Stimulated activated CD4-positive, alpha-beta T cell treated with anti-CD3 and anti-CD28 coated beads, Interleukin-2, amount 100 ng/mL, for 24 hours (primary cell): Measurements from ENCODE around the gene PRDX2.
"Not testable (repeated sequence)": the region's sequence is repeated elsewhere in the genome, so short reads cannot be mapped to it uniquely, and the experiment has no call there.

Experiments
- DNase-seq, 2 donors: peaks; one replicate each; pipeline ENCODE4 v3.0.0-alpha.2; 2020

The PRDX2 gene

DNA sequence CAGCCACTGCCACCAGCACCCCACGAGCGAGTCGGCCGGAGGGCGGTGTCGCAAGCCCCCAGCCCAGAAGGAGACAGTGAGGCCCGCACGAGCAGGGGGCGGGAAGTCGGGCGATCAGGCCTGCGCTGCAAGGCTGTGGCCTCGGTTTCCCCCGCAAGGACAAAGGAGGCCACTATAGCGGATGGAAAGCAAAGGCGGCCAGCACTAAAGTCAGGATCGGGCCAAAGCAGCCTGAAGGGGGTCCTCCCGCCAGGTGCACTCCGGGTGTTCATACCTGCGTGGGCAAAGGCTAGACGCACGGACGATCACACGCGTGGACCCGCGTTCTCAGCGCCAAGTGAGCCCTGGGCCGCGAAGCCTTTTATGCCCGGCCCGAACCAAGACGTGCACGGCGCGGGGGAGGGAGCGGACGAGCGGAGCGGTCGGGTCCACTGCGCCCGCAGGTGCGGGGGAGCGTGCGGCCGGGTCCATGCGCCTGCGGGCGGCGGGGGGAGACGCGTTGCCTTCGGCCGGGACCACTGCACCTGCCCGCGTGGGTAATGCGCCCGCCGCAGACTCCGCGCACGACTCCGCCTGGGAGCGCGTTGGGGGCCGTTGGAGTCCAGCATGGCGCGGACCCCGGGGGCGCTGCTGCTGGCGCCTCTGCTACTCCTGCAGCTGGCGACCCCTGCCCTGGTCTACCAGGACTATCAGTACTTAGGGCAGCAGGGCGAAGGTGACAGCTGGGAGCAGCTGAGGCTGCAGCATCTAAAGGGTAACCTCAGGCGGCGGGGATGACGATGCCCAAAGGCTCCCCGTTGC is at the start of gene PRDX2, which contains the start of gene THSD8:
PRDX2 (minus strand) TSS at position 335 of the 801 bp plus-strand sequence. CDS start 539 bp downstream, outside the sequence.
THSD8 (plus strand) TSS at position 604 of the 801 bp plus-strand sequence; CDS start at position 607, 3 bp downstream.
- DNase-seq = peak; percentile 79 to 86

- peak; percentile 91 to 93 for DNase-seq
Observed at GRCh38 chr19:12847159-12848139, 45.8 kb upstream of the PRDX2 start.

DNA sequence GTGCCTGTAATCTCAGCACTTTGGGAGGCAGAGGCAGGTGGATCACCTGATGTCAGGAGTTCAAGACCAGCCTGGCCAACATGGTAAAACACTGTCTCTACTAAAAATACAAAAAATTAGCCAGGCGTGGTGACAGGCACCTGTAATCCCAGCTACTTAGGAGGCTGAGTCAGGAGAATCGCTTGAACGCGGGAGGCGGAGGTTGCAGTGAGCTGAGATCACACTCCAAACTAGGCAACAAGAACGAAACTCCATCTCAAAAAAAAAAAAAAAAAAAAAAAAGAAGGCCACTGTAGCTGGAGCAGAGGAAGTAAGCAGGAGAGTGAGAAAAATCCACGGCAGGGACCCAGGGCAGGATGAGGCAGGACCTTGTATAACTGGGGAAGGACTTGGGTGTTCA is 45.0 kb upstream of the PRDX2 start:
- DNase-seq = not testable (repeated sequence)

DNA sequence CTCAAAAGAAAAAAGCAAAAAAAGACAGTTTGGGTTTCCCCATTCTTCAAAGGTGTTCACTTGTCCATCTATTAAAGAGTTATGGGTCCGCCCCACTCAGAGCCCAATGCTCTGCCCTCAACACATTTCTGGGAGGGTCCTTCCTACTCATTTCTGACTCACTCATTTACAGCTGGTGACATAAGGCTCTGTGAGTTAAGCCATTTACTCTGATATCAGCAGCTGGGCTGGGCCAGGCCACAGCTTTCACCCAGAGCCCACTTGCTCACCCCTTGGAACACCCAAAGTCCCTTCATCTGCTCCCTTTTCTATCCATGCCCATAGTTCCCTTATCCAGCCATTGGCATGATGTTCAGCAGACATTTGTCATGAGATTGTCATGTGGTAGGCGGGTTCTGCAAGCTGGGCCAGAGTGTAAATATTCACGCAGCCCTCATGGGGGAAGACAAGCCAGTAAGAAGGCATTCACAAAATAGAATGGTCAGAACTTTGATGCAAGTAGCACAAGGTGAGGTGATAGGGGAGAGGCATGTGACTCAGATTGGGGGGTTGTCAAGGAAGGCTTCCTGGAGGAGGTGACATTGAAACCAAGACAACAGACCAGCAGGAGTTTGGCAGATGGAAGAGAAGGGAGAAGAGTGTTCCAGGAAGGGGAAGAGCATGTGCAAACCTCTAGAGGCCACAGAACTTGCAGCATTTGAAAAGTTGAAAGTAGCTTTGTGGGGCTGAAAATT is 42.6 kb upstream of the PRDX2 start:
- DNase-seq = no peak

GRCh38 chr19:12843328-12843727 is 41.7 kb upstream of the PRDX2 start:
- no peak for DNase-seq

DNA sequence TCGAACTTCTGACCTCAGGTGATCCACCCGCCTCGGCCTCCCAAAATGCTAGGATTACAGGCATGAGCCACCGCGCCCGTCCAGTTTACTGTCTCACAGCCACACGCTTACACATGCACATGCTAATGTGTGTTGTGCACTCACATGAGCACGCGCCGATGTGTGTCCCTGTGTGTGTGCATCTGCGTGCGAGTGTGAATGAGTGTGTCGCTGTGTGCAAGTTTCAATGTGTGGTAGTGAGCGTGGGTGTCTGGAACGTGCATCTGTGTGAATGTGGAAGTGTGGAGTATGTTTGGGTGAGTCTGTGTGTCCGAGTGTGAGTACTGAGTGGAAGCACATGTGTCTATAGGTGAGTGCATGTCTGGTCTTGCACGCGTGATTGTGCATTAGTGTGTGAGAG is 40.9 kb upstream of the PRDX2 start:
- no peak for DNase-seq

DNA sequence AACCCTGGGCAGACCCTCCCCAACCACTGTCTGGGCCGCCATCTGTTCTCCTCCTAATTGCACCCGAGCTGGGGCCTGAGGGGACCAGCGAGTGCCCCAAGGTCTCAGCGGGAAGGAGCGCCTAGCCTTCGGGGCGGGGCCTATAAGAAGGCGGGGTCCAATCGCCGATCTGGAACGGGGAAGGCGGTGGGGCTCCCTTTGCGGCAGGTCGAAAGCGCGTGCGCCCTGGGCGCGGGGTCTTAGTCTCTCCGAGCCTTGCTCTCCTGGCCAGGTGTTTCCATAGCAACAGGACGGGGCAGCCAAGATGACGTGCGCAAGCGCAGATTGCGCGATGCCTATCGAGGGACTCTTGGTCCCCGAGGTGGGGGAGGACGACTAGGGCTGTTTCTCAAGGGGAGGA is 39.5 kb upstream of the PRDX2 start:
- peak in 1 of 2 donors; percentile 39 for DNase-seq

DNA sequence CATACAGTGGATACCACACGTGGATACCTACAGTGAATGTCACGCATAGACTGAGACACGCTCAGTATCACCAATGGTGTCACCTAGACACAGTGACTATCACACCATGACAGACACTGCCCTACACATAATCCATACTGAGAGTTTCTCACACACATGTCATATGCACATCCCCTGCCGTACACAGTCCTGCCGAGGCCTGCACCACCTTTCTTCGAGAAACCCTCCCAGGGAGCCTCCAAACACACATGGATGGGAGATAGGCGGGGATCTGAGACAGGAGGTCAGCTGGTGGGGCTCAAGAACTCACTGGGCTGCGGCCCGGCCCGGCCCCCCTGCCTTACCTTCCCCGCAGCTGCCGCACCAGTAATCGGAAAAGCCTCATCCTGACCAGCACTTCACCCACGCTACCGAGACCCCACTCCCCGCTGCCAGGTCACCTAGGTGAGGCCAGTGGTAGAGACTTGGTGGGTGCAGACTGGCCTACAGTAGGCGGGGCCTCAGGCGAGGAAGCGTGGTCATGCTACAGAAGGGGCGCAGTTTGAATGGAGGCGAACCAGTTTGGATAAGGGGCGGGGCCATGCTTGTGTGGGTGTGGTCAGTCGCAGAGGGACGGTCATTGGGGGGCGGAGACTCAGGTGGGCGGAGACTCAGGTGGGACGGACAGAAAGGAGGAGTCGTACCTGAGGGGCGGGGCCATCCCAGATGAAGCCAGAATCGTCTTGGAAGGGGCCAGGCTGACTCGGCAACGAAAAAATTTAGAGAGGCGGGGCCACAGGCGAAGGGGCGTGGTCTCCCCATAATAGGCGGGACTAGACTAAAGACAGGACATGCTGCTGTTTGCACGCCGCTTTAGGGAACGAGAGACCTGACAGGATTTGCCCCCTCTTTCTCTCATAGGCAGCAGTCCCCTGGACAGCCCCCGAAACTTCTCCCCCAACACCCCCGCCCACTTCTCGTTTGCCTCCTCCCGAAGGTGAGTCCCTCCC is 38.8 kb upstream of the PRDX2 start:
- DNase-seq = peak; percentile 42 to 72

DNA sequence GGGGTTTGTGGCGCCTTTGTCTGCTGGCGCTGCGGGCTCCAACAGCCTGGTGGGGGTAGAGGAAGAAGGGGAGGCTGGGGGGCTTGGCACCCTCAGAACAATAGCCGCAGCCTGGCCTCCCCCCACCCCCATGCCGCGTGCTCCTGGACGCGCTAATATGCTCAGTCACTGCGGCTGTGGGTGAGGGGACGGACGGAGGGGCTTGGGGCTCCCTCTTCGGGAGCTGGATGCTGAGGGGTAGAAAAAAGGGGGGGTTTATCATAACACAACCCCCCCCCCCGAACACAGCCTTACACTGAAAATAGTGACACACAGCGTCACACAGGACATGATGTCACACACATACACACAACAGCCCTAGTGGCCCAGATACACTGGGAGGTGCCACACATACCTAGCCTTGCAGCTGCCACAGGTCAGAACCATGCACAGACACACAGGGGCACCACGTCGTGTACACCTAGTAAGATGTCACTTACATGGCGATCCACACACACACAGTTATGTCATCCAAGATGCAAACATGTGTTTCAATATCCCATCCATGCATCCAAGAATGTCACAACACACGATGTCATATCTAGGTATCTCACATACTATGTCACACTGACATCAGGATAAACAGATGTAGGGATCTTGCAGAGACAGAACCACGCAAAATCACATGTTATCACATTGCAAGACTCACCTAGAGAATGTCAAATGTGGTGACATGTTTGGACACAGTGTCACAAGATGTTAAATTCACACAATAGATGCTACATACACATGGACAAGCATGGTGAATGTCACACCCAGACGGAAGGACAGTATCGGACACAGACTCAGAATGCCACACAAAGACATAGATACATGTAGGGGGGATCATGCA is 37.5 kb upstream of the PRDX2 start:
- peak in 1 of 2 donors; percentile 22 for DNase-seq

- DNase-seq = peak; percentile 45 to 68
Observed at GRCh38 chr19:12838182-12838885, 36.7 kb upstream of the PRDX2 start, which contains the start of gene MAST1. MAST1 (plus strand) TSS chr19:12838515; CDS start chr19:12838573, 58 bp downstream.

DNA sequence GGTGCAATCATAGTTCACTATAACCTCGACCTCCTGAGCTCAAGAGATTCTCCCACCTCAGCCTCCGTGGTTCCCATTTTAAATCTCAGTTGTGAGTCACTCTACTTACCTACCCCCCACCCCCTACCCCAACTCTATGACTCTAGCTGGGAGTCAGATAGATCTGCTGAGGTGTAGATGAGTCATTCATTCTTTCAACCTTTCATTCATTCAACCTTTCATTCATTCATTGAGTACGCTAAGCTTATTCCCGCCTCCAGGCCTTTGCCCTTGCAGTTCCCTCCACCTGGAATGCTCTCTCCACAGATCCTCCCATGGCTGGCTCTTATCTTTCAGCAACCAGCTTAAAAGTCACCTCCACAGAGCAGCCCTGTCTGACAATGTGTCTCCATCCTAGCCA is 35.6 kb upstream of the PRDX2 start:
- no peak for DNase-seq

DNA sequence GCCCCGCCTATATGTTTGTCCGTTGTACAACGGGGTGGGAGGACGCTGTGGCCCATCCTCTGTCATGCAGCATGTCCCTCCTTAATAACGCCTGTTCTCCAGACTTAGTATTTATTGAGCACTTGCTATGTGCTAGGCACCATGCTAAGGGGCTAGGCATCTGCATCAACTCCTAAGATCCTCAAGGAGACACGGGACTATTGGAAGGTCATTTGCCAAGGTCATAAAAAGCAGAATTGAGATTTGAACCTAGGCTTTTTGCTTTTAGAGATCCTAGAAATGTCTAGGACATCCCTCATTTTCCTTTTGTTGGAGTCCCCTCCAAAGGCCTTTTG is 34.9 kb upstream of the PRDX2 start:
- no peak for DNase-seq

- DNase-seq = peak in 1 of 2 donors; percentile 47
Observed at GRCh38 chr19:12834976-12835757, 33.6 kb upstream of the PRDX2 start.

DNA sequence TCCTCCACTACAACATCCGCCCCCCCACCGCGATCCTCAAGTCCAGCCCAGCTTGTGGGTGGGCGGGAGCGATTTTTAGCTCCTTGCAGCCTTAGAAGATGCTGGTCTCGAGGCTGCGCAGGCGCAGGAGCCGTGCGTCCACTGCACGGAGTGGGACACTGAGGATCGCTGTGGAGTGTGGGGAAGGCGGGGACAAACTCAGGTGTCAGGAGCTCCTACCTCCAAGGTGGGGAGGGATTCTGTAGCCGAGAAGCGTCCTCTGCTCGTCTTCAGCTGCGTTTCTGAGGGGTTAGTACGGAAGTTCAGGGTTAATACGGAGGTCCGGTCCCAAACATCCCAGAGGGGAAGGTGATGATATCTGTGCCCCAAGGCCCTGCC is 33.0 kb upstream of the PRDX2 start, which contains the start of gene RTBDN:
RTBDN (minus strand) TSS at position 14 of the 378 bp plus-strand sequence. CDS start 4,600 bp downstream, outside the sequence.
- no peak for DNase-seq

- peak; percentile 47 to 52 for DNase-seq
Observed at GRCh38 chr19:12833738-12834565, 32.4 kb upstream of the PRDX2 start.

- no peak for DNase-seq
Observed at GRCh38 chr19:12833418-12833737, 31.8 kb upstream of the PRDX2 start.

- DNase-seq = peak in 1 of 2 donors; percentile 56
Observed at GRCh38 chr19:12828494-12828893, 26.9 kb upstream of the PRDX2 start.
